NCI-H128 (cell line): ENCODE measurements around the gene MCM9.

Experiments used
- DNase-seq: peaks from one replicate; lab custom pipeline; 2025; ENCODE audit not compliant: unreplicated experiment; lab: John Stamatoyannopoulos, UW

The MCM9 gene

GRCh38 chr6:118933855-118934460, 1.0 kb downstream of the MCM9 start:
- no peak for DNase-seq

DNA sequence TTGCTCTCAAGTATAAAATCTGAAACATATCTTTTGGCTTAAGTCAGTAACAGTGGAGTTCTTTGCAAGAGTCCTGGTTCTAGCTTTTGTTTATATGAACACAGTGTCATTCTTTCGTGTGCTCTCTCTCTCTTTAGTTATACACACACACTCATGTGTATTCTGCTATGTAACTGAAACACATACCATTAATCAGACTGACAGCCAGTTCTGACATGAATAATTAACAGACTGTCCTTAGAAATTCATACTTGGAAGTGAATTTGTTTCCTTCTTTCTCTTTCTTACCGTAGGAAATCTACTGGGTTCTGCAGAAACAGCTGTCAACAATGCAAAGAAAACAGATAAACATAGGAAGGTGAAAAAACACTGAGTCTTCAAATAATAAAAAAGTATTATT, 2.5 kb downstream of the MCM9 start:
- no peak for DNase-seq

GRCh38 chr6:118931436-118931835, 3.5 kb downstream of the MCM9 start:
- DNase-seq = no peak

DNA sequence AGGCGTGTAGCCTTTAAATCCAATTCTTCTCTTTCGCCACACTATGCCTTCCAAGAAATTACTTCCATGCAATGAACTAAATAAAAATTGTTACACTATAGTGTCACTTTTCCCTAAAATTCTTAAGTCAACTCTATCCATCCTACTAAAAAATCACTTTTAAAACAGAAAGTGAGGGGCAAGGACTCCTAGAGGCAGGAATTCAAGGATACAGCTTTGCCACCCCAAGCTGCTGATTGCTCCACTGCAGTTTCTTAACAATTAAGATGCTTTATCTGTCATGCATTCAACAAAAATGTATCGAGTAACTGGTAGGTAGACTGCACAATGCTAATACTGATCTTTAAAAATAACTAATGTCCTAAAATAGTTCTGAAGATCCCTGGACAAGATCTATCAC, 4.3 kb downstream of the MCM9 start:
- no peak for DNase-seq

DNA sequence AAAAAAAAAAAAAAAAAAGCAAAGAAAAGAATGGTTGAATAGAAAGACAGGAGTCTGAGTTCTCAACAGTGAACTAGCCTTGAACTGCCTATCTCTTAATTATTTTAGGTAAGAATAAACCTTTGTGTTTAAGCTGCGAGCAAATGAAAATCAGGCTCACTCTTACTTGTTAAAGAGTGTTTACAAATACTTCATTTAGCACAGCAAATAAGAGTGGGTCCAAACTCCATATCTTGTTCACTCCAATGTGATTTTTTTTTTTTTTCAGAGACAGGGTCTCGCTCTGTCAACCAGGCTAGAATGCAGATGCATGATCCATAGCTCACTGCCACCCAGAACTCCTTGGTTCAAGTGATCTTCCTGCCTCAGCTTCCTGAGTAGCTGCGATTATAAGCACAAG, 11.9 kb downstream of the MCM9 start:
- DNase-seq = no peak

- no peak for DNase-seq
Measured at GRCh38 chr6:118921084-118921483, 13.9 kb downstream of the MCM9 start.

- DNase-seq = no peak
Measured at GRCh38 chr6:118918329-118918725, 16.6 kb downstream of the MCM9 start.

- DNase-seq = no peak
Measured at GRCh38 chr6:118917546-118918328, 17.2 kb downstream of the MCM9 start.

DNA sequence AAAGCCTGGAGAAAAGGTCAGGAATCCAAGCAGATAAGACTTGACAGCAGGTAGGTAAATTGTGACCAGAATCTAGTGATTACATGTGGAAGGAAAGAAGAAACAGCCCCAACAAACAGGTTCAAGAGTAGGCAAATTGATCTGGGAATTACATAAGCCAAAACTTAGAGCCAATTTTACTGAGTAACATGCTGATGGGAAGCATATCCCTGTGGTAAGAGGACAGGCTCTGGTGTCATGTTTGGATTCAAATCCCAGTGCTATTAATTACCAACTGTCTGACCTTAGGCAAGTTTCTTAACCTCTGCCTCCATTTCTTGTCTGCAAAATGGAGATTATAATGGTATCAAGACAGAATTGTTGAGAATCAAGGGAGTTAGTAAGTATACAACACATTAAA, 20.4 kb downstream of the MCM9 start:
- DNase-seq = no peak

DNA sequence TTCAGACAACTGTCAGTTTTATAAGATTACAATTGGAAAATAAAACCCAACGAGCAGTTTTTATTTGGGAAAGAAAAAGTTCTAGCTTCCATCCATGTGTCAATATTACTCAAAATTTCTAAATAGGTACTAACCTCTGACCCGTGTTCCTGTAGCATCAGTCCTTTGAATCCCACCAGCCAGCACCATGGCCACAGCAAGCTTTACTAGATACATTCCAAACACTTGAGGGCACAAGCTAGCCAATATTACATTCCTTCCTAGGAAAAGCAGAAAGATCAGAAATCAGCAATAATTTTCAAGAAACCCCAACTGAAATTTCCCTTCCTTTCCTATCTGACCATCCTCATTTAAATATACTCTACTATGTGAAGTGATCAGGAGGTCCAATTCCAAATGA, 21.8 kb downstream of the MCM9 start:
- DNase-seq = no peak

GRCh38 chr6:118912646-118913045, 22.3 kb downstream of the MCM9 start:
- no peak for DNase-seq

DNA sequence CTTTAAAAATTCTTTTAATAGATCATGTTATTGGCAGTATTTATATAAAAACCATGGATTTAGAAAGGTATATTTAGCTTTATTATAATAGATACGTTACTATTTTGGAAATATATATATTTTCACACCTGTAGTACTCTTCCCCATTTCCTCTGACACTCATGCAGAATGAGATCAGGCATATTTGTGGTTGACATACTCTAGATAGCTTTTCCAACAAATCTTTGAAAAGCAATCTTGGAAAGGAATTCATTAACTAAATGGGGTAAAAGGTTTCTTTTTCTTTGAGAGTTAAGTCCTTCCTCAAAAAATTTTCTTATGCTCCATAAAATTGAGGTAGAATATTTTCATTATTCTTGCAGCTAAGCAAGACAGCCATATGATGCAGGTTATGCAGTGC, 26.5 kb downstream of the MCM9 start:
- no peak for DNase-seq

DNA sequence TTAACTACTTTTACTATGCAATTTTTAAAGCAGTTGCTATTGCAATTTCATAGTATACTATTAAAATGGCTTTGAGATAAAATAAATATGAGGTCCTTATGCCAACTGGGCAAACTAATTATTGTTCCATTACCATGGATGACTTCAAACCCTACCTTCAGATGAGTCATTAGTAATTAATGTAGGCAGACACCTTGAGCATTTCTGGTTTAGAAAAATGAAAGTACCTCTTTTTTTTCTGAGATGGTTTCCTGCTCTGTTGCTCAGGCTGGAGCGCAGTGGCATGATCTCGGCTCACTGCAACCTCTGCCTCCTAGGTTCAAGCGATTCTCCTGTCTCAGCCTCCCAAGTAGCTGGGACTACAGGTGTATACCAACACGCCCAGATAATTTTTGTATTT, 29.1 kb downstream of the MCM9 start:
- DNase-seq = no peak

DNA sequence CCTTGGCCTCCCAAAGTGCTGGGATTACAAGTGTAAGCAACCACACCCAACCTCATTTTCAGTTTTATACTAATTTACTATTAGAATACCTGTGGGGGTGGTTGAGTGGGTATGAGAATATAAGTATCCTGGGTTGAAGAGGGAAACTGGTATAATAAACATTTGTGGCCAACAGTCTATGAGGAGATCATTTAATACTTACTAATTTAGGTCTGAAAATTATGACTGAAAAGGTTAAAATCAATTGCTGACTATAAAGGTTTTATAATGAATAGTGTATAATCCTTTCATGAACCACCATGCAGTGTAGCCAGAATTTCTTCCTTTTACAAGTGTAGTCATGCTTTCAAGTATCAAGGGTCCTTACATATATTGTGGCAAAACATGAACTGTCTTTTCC, 29.9 kb downstream of the MCM9 start:
- DNase-seq = no peak

DNA sequence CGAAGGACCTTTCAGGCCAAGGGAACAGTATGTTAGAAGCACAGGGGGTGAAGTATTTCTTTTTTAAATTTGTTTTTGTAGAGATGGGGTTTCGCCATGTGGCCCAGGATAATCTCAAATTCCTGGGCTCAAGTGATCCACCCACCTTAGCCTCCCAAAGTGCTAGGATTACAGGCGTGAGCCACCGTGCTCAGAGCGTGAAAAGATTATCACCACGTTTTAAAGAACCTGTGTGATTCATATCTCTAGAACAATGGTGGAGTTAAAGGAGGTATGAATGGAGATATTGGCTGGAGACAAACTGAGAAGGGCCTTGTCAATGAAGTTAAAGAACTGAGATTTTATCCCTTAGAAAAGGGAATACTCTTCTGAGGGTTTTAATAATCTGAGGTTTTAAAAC, 31.3 kb downstream of the MCM9 start:
- no peak for DNase-seq

DNA sequence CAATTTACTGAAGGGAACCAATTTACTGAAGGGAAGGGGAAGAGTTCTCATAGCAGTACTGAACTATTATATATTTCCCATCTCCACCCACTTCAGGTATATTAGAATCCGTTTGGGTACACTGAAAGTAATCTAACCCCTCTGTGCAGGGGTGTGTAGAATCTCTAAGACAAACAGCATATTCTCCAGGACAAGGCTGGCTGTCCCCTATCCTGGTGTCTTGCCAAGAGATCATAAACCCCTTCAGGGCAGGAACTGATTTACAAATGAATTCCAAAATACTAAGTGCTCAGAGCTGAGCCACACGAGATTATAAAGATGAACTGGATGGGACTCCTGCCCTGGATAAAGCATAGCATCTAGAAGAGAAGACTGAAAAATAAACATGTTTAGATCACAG, 31.8 kb downstream of the MCM9 start:
- DNase-seq = no peak

DNA sequence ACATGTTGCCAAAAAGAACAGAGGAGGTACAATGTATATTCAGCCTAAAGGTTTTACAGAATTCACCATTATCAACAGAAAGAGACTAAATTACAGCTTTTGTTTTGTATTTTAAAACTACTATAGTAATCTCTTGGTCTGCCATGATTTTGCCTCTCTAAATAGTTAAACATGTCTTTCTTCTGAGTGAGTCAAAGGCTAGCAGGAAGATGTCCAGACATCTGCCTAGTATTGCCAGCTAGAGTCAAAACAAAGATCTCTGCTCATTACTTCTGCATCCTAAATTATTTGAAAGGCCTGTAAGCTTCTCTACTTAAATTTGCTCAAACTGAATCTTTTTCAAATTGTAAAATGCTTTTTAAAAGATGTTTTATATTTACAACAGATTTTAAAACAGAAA, 32.2 kb downstream of the MCM9 start:
- DNase-seq = no peak

GRCh38 chr6:118899948-118900347, 35.0 kb downstream of the MCM9 start:
- DNase-seq = no peak

DNA sequence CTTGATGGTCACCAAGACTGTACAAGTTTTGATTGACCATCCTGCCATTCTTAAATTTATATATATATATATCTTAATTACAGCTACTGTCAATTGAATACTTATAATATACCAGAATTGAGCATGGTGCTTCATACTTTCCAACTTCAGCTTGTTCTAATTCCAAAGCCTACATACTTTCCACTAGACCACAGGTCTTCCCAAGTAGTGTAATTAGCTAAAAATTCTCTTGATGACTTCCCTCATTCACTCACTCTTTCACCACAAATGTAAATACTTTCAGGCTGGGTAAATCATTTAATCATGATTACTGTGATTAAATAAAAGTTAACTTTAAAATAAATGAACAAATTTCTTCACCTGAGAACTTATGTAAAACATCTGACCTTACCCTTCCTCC, 37.6 kb downstream of the MCM9 start:
- no peak for DNase-seq

- no peak for DNase-seq
Measured at GRCh38 chr6:118896339-118897136, 38.4 kb downstream of the MCM9 start.

DNA sequence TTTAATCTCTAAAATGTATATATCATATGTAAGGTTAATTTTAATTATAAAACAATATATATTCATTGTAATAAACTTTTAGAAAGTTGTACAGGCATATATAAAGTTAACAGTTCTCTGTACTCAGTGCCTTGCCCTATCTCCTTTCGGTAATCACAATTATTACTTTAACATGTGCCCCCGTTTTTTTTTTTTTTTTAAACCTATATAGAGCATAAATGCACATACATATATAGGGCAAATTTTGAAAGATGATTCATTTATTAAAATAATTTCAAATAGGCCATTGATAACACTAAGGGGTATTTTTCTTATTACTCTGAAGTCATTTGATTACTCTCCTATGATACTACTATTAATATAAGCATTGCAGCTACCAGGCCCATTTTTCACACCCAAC, 39.1 kb downstream of the MCM9 start:
- DNase-seq = no peak

- no peak for DNase-seq
Measured at GRCh38 chr6:118895261-118895560, 39.7 kb downstream of the MCM9 start.
